ENCODE data around the gene CAPZB.

CAPZB gene

GRCh38 chr1:19416145-19416544, 69.2 kb downstream of the CAPZB start:
- FAIRE-seq = no peak

DNA sequence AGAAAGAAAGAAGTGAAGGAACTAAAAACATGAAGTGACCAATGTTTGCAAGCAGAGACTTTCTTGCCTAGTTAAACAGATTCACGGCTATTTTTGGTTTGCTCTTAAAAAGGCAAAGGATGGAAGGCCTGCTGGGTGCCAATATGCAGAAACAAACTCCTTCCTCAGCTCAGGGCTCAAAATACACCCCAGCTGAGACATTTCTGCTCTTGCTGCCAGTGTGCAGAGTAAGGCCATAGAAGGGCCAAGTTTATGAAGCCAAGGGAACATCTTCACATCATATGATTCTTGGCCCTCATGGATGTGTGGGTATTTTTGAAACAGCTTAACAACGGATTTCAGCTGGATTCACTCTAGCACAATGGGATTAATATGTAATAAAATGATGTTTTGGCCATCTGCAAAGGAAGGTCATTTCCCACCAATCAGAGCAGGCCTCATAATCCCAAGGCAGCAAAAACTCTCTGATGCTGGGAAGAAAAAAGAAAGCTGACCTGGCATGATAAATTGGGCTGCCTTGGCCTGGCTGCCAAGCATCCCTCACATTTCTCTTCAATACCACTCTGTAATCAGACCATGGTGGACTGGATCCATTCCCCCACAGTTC, 70.7 kb downstream of the CAPZB start:
- FAIRE-seq = no peak
- DNase-seq (ENCODE audit: extremely low spot score, insufficient read length, low read depth) = no peak

More at GRCh38 chr1:19416145-19416544, 69.2 kb downstream of the CAPZB start:
- DNase-seq (ENCODE audit: extremely low spot score, insufficient read length, low read depth) = no peak

- no peak for DNase-seq (ENCODE audit: extremely low spot score, insufficient read length, low read depth)
Measured at GRCh38 chr1:19413999-19414398, 71.3 kb downstream of the CAPZB start.

GRCh38 chr1:19412654-19413053, 72.7 kb downstream of the CAPZB start:
- DNase-seq (ENCODE audit: extremely low spot score, insufficient read length, low read depth) (no peak), FAIRE-seq (no peak)

More at GRCh38 chr1:19413999-19414398, 71.3 kb downstream of the CAPZB start:
- FAIRE-seq = no peak

- DNase-seq (ENCODE audit: extremely low spot score, insufficient read length, low read depth) (peak; percentile 35), FAIRE-seq (peak; percentile 72)
Measured at GRCh38 chr1:19411612-19412011, 73.7 kb downstream of the CAPZB start.

- FAIRE-seq (no peak), DNase-seq (ENCODE audit: extremely low spot score, insufficient read length, low read depth) (no peak)
Measured at GRCh38 chr1:19410393-19410792, 74.9 kb downstream of the CAPZB start.

GRCh38 chr1:19409477-19410341, 75.6 kb downstream of the CAPZB start:
- no peak for DNase-seq (ENCODE audit: extremely low spot score, insufficient read length, low read depth)
- FAIRE-seq = no peak

GRCh38 chr1:19407494-19408096, 77.7 kb downstream of the CAPZB start:
- no peak for FAIRE-seq
- no peak for DNase-seq (ENCODE audit: extremely low spot score, insufficient read length, low read depth)

- FAIRE-seq = no peak
- DNase-seq (ENCODE audit: extremely low spot score, insufficient read length, low read depth) = no peak
Measured at GRCh38 chr1:19406680-19407079, 78.7 kb downstream of the CAPZB start.

DNA sequence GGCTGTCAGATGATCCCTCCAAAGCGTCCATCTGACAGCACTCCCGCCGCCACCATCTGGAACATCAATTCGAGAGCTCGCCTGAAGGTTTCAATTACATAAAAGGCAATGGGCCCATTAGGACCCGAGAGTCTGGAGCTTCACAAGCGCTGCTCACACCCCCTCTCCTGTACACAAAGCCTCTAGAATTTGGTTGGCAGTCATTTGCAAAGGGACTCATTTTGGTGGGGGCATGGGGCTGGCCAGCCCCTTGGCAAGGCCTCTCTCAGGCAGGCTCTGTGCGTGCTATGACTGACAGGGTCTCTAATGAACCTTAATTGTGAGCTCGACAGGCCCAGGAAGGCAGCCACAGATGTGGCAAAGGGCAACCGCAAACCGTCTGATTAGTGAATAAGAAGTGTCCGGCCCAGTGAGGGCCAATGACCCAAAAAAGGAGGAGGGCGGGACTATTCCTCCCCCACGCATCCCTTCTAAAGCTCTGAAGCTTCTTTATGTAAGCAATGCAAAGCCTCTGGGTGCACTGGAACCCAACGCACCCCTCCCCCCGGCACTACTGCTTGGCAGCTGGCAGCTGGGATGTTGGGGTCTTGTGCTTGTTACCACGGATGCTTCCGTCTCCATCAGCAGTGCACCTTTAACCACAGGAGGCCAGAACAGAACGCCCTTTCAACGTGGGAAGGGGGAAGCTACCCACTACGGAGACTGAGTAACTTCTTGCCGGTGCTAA, 79.4 kb downstream of the CAPZB start:
- FAIRE-seq = no peak
- DNase-seq (ENCODE audit: extremely low spot score, insufficient read length, low read depth) = no peak

GRCh38 chr1:19405195-19405760, 80.1 kb downstream of the CAPZB start:
- DNase-seq (ENCODE audit: extremely low spot score, insufficient read length, low read depth) = no peak
- no peak for FAIRE-seq

DNA sequence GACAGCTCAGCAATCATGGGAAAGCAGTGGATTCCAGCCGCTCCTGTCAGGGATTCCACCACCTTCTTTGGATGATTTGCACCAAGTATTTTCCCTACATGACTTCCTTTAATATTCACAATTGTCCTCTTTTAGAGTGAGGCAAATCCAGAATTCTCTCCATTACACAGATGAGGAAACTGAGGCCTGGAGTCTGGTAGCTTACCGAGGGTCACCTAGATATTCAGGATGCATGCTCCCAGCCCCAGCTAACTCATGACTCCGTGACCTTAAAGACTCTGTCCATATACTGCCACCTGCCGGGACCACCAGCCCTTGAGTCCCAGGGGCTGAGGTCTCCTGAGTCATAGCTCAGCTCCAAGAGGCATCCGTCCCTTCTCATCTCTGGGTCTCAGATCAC, 80.6 kb downstream of the CAPZB start:
- DNase-seq (ENCODE audit: extremely low spot score, insufficient read length, low read depth) (no peak), FAIRE-seq (no peak)

GRCh38 chr1:19403256-19403655, 82.1 kb downstream of the CAPZB start:
- DNase-seq (ENCODE audit: extremely low spot score, insufficient read length, low read depth) (no peak), FAIRE-seq (no peak)

DNA sequence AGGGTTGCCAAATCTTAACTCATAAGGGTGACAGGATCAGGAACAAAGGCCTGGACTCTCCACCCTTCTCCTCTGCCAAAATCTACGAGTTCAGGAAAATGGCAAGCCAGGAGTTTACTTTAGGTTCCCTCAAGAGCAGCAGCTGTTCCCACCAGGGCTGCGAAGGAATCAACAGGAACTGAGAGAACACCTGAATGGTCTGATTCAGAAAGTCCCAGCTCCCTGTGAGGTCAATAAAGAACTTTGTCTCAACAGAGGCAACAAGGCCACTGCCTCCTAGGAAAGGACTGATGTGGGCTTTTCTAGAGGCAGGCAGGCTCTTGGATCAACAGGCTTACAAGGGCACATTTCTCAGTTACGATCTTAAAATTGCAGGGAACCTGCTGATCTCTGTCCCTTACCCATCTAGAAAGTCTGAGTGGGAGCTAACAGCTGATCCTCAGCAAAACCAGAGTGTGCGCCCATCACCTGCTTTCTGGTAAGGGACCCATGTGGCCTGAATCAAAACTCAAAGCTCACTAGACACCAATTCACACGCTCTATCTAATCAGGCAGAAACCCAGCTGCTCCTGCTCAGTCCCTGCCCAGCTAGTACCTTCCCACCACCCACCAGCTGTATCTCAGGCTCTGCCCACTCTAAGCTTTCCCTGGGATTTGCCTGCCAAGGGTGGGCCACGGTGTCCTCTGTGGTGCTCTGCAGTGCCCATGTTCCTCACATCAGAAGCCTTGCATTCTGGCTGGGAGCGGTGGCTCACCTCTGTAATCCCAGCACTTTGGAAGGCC, 83.1 kb downstream of the CAPZB start:
- FAIRE-seq (no peak), DNase-seq (ENCODE audit: extremely low spot score, insufficient read length, low read depth) (no peak)

DNA sequence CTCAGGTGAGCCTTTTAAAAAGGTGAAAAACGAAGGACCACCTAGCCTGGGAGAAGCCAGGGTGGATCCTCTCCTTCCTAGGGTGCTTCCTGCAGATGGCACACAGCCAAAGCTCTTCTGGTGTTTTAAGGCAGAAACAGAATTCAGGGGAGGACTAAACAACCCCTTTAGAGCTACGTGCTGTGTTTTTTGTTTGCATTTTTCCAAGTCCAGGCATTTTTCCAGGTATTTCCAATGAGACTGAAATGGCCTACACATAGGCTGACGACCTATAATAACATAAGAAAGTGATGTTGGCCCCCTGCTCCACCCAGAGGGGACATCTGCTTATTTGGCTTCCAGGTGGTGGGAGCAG, 83.8 kb downstream of the CAPZB start:
- DNase-seq (ENCODE audit: extremely low spot score, insufficient read length, low read depth) = no peak
- no peak for FAIRE-seq

- DNase-seq (ENCODE audit: extremely low spot score, insufficient read length, low read depth) (no peak), FAIRE-seq (no peak)
Measured at GRCh38 chr1:19400875-19401534, 84.3 kb downstream of the CAPZB start.

GRCh38 chr1:19400192-19400611, 85.1 kb downstream of the CAPZB start:
- DNase-seq (ENCODE audit: extremely low spot score, insufficient read length, low read depth) (no peak), FAIRE-seq (no peak)

DNA sequence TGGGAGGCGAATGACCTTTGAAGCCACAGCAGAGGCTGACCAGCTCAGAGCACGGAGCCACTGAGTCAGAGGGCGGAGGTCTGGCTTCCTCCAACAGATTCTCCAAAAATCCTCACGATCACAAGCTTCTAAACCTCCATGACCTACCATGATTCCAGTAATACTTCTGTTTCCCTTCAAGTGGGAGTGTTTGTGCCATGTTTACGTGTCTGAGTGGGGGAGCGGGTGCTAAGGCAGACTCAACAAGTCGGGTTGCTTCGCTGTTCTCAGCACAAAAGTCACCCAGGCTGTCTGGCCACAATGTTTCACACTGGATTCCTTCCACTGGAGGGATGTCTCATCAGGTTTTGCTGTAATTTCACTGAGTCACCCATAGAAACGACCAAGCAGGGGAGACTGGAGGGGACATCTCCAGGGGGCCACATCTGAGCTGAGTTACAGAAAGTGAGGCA, 87.0 kb downstream of the CAPZB start:
- FAIRE-seq = no peak
- DNase-seq (ENCODE audit: extremely low spot score, insufficient read length, low read depth) = no peak
